GM12878 (cell line): ENCODE results near the gene TUB.

Experiments used
- BHLHE40 ChIP-seq, 2 experiments: fragments of 450-650 bp in 1 of 2; IDR thresholded peaks; 2 replicates each; pipeline ENCODE4 v1.6.1; 2011 to 2017; ENCODE audit warnings: low read depth in 2 of 2, borderline replicate concordance in 1 of 2, improper control_type of control experiment in 1 of 2, low read length in 1 of 2, mild to moderate bottlenecking in 1 of 2
- DPF2 ChIP-seq: fragments of 450-650 bp; IDR thresholded peaks from 2 replicates; pipeline ENCODE4 v1.6.1; 2017; ENCODE audit warnings: mild to moderate bottlenecking
- JUND ChIP-seq: IDR thresholded peaks from 2 replicates; pipeline ENCODE4 v1.6.1; 2012; ENCODE audit warnings: low read depth, mild to moderate bottlenecking, low read length, improper control_type of control experiment, moderate library complexity
- NRF1 ChIP-seq: conservative IDR thresholded peaks from 2 replicates; pipeline ENCODE4 v1.6.1; 2011; ENCODE audit warnings: mild to moderate bottlenecking, low read depth, low read length, improper control_type of control experiment
- POLR2AphosphoS5 ChIP-seq: IDR thresholded peaks from 2 replicates; pipeline ENCODE4 v1.6.1; 2011; ENCODE audit warnings: mild to moderate bottlenecking, low read length, inconsistent platforms
- RFX5 ChIP-seq: IDR thresholded peaks from 2 replicates; pipeline ENCODE4 v1.6.1; 2011; ENCODE audit warnings: low read depth, low read length, improper control_type of control experiment
- SP1 ChIP-seq: IDR thresholded peaks from one replicate; pipeline ENCODE4 v1.6.1; 2011; ENCODE audit warnings: low read depth, low read length
- SPI1 ChIP-seq: IDR thresholded peaks from 2 replicates; pipeline ENCODE4 v1.6.1; 2011; ENCODE audit warnings: low read depth, mild to moderate bottlenecking, low read length, moderate library complexity, borderline replicate concordance; ENCODE audit not compliant: insufficient read depth
- SRF ChIP-seq, 2 experiments: IDR thresholded peaks; 2 replicates each; pipeline ENCODE4 v1.6.1; 2011; ENCODE audit warnings: low read depth in 2 of 2, low read length in 2 of 2, mild to moderate bottlenecking in 1 of 2, moderate library complexity in 1 of 2
- TF ChIP-seq, protein P1 (sequence below), 3 experiments: IDR thresholded peaks in 2 of 3; conservative IDR thresholded peaks in 1 of 3; 2 replicates each; pipeline ENCODE4 v1.5.1; 2011; ENCODE audit warnings: low read depth in 3 of 3, low read length in 3 of 3, mild to moderate bottlenecking in 3 of 3, control low read depth in 2 of 3, moderate library complexity in 2 of 3, inconsistent platforms in 1 of 3, mixed read lengths in 1 of 3; ENCODE audit not compliant: control insufficient read depth in 2 of 3, insufficient read depth in 1 of 3; ENCODE audit errors: extremely low read depth in 1 of 3
- TF ChIP-seq, protein P2 (sequence below): fragments of 450-650 bp; IDR thresholded peaks from 2 replicates; pipeline ENCODE4 v1.6.1; 2016; ENCODE audit warnings: mild to moderate bottlenecking, moderate library complexity, borderline replicate concordance
- TF ChIP-seq, protein P3 (sequence below): IDR thresholded peaks from 2 replicates; pipeline ENCODE4 v1.6.1; 2012; ENCODE audit warnings: improper control_type of control experiment, low read depth, low read length; ENCODE audit not compliant: insufficient replicate concordance

DNA sequence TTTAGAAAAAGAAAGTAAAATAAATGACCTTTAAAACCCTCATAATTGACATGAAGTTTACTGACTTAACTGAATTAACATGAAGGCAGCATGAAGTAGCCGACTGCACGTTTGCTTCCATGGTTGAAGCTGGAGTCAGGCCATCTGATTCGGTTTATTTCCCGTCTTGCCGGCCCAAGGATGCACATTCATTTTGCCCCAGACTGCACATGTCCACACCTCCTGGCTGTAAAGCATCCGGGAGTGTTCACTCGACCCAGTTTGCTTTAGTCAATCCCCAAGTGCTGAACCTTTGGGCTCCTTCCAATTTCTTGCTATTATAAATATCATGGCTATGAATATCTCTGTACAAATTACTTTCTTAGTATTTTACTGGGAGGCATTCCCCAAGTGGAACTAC is 17.7 kb upstream of the TUB start:
- TF ChIP-seq SRF (IDR thresholded peaks at IDR 0.05; ENCODE audit: low read depth in 2 of 2, low read length in 2 of 2) (no peak), DPF2 (no peak), JUND (no peak), POLR2AphosphoS5 (no peak), RFX5 (no peak), SPI1 (no peak), NRF1 (no peak), BHLHE40 (IDR thresholded peaks at IDR 0.05; ENCODE audit: borderline replicate concordance in 1 of 2, low read depth in 2 of 2, low read length in 1 of 2) (no peak), SP1 (no peak)
- TF ChIP-seq, protein P1, sequence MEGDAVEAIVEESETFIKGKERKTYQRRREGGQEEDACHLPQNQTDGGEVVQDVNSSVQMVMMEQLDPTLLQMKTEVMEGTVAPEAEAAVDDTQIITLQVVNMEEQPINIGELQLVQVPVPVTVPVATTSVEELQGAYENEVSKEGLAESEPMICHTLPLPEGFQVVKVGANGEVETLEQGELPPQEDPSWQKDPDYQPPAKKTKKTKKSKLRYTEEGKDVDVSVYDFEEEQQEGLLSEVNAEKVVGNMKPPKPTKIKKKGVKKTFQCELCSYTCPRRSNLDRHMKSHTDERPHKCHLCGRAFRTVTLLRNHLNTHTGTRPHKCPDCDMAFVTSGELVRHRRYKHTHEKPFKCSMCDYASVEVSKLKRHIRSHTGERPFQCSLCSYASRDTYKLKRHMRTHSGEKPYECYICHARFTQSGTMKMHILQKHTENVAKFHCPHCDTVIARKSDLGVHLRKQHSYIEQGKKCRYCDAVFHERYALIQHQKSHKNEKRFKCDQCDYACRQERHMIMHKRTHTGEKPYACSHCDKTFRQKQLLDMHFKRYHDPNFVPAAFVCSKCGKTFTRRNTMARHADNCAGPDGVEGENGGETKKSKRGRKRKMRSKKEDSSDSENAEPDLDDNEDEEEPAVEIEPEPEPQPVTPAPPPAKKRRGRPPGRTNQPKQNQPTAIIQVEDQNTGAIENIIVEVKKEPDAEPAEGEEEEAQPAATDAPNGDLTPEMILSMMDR (IDR thresholded peaks at IDR 0.05 in 2 of 3, conservative IDR thresholded peaks at IDR 0.05 in 1 of 3; ENCODE audit: control insufficient read depth in 2 of 3, extremely low read depth in 1 of 3, insufficient read depth in 1 of 3, low read depth in 3 of 3, low read length in 3 of 3), result no peak
- TF ChIP-seq, protein P2, sequence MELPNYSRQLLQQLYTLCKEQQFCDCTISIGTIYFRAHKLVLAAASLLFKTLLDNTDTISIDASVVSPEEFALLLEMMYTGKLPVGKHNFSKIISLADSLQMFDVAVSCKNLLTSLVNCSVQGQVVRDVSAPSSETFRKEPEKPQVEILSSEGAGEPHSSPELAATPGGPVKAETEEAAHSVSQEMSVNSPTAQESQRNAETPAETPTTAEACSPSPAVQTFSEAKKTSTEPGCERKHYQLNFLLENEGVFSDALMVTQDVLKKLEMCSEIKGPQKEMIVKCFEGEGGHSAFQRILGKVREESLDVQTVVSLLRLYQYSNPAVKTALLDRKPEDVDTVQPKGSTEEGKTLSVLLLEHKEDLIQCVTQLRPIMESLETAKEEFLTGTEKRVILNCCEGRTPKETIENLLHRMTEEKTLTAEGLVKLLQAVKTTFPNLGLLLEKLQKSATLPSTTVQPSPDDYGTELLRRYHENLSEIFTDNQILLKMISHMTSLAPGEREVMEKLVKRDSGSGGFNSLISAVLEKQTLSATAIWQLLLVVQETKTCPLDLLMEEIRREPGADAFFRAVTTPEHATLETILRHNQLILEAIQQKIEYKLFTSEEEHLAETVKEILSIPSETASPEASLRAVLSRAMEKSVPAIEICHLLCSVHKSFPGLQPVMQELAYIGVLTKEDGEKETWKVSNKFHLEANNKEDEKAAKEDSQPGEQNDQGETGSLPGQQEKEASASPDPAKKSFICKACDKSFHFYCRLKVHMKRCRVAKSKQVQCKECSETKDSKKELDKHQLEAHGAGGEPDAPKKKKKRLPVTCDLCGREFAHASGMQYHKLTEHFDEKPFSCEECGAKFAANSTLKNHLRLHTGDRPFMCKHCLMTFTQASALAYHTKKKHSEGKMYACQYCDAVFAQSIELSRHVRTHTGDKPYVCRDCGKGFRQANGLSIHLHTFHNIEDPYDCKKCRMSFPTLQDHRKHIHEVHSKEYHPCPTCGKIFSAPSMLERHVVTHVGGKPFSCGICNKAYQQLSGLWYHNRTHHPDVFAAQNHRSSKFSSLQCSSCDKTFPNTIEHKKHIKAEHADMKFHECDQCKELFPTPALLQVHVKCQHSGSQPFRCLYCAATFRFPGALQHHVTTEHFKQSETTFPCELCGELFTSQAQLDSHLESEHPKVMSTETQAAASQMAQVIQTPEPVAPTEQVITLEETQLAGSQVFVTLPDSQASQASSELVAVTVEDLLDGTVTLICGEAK, result no peak
- TF ChIP-seq, protein P3, sequence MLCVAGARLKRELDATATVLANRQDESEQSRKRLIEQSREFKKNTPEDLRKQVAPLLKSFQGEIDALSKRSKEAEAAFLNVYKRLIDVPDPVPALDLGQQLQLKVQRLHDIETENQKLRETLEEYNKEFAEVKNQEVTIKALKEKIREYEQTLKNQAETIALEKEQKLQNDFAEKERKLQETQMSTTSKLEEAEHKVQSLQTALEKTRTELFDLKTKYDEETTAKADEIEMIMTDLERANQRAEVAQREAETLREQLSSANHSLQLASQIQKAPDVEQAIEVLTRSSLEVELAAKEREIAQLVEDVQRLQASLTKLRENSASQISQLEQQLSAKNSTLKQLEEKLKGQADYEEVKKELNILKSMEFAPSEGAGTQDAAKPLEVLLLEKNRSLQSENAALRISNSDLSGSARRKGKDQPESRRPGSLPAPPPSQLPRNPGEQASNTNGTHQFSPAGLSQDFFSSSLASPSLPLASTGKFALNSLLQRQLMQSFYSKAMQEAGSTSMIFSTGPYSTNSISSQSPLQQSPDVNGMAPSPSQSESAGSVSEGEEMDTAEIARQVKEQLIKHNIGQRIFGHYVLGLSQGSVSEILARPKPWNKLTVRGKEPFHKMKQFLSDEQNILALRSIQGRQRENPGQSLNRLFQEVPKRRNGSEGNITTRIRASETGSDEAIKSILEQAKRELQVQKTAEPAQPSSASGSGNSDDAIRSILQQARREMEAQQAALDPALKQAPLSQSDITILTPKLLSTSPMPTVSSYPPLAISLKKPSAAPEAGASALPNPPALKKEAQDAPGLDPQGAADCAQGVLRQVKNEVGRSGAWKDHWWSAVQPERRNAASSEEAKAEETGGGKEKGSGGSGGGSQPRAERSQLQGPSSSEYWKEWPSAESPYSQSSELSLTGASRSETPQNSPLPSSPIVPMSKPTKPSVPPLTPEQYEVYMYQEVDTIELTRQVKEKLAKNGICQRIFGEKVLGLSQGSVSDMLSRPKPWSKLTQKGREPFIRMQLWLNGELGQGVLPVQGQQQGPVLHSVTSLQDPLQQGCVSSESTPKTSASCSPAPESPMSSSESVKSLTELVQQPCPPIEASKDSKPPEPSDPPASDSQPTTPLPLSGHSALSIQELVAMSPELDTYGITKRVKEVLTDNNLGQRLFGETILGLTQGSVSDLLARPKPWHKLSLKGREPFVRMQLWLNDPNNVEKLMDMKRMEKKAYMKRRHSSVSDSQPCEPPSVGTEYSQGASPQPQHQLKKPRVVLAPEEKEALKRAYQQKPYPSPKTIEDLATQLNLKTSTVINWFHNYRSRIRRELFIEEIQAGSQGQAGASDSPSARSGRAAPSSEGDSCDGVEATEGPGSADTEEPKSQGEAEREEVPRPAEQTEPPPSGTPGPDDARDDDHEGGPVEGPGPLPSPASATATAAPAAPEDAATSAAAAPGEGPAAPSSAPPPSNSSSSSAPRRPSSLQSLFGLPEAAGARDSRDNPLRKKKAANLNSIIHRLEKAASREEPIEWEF, result no peak
